ENCODE results near the gene CRIP3.

GRCh38 chr6:43311666-43312065, 3.0 kb upstream of the CRIP3 start:
- TF ChIP-seq POLR2A (IDR thresholded peaks at IDR 0.05) = no peak
- TF ChIP-seq CTCF (IDR thresholded peaks at IDR 0.05) = no peak
